Left ventricle myocardium inferior (tissue), 1 donor: ENCODE measurements around the gene LRRFIP2. TPM values are rescaled to one million over a fixed set of nuclear protein-coding genes. Genes with fewer than 3 reads are reported as not detected.
A peak's percentile ranks its signal among the peaks of the same experiment; 100 is the strongest.

Experiments
- DNase-seq: peaks from one replicate; pipeline ENCODE4 v3.0.0-alpha.2; 2020
- H3K27ac ChIP-seq: fragments of 200-600 bp; replicated peaks from 2 replicates; pipeline ENCODE4 v1.8.0; 2021
- H3K27me3 ChIP-seq: fragments of 200-600 bp; 2 replicates; pipeline ENCODE4 v1.8.0; 2021; ENCODE audit warnings: low read depth
- H3K36me3 ChIP-seq: fragments of 200-600 bp; 2 replicates; pipeline ENCODE4 v1.8.0; 2021
- H3K4me1 ChIP-seq: fragments of 200-600 bp; 2 replicates; pipeline ENCODE4 v1.8.0; 2021
- H3K4me3 ChIP-seq: fragments of 200-600 bp; 2 replicates; pipeline ENCODE4 v1.8.0; 2021; ENCODE audit warnings: mild to moderate bottlenecking, moderate library complexity
- H3K9me3 ChIP-seq: fragments of 200-600 bp; replicated peaks from 2 replicates; pipeline ENCODE4 v1.8.0; 2021
- intact Hi-C: fragments of 100-400 bp; cut with micrococcal nuclease; formaldehyde crosslinking; loops from one replicate; pipeline ENCODE4 v1.11.0; 2022
- total RNA-seq: library from RNA; stranded (reverse); fragmentation: NEBNext Ultra II Directional; extraction: Animal tissue kit (Norgen Biotek cat#: 25700); gene quantifications from one replicate; pipeline ENCODE4 v1.2.1, GENCODE V29; 2021
- TF ChIP-seq, protein P1 (sequence below): fragments of 200-600 bp; IDR thresholded peaks from 2 replicates; pipeline ENCODE4 v1.8.0; 2021; ENCODE audit warnings: antibody characterized with exemption, mild to moderate bottlenecking, borderline replicate concordance
- donor health status: DM: no; HTN: yes; CAD: no; lungs with severe emphysema.

The LRRFIP2 gene
- total RNA-seq, 1 donor from 2014 or later: 155 TPM

DNA sequence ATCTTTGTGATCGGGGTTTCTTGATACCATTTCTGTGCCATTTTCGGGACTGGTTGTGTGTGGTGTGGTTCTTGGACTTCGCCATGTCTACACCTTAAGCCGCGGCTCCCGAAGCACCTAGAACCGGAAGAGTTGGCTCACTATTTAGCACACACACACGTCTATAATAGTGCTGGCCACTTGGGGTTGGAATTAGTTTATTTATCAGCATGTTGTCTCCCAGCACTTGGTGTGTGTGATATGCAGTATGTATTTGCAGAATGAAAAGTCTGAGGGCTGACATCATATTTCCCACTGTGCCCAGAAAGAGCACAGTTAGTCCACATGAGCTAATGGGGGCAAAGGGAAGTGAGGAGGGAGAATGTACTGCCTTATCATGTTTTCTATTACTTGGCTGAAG is 157.5 kb downstream of the LRRFIP2 start:
- Histone ChIP-seq H3K36me3 (peaks cover 87% of the 10 kb centered on the region), H3K9me3 (no peaks in the 10 kb centered on the region), H3K4me1 (peaks cover 39% of the 10 kb centered on the region), H3K27me3 (no peaks in the 10 kb centered on the region), H3K27ac (peak overlapping the region; percentile 83), H3K4me3 (no peak overlapping the region)
- no peak for DNase-seq
- TF ChIP-seq, protein P1, sequence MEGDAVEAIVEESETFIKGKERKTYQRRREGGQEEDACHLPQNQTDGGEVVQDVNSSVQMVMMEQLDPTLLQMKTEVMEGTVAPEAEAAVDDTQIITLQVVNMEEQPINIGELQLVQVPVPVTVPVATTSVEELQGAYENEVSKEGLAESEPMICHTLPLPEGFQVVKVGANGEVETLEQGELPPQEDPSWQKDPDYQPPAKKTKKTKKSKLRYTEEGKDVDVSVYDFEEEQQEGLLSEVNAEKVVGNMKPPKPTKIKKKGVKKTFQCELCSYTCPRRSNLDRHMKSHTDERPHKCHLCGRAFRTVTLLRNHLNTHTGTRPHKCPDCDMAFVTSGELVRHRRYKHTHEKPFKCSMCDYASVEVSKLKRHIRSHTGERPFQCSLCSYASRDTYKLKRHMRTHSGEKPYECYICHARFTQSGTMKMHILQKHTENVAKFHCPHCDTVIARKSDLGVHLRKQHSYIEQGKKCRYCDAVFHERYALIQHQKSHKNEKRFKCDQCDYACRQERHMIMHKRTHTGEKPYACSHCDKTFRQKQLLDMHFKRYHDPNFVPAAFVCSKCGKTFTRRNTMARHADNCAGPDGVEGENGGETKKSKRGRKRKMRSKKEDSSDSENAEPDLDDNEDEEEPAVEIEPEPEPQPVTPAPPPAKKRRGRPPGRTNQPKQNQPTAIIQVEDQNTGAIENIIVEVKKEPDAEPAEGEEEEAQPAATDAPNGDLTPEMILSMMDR: peak; percentile 13
- intact Hi-C loops: no loop called here

- H3K27ac ChIP-seq: peak overlapping the region; percentile 83
- H3K27me3 ChIP-seq: no peaks in the 10 kb centered on the region
- TF ChIP-seq, protein P1: no peak
- H3K4me1 ChIP-seq: peaks cover 39% of the 10 kb centered on the region
- intact Hi-C loops: no loop called here
- H3K36me3 ChIP-seq: peaks cover 87% of the 10 kb centered on the region
- H3K4me3 ChIP-seq: no peak overlapping the region
- DNase-seq: peak; percentile 37
- no peaks in the 10 kb centered on the region for H3K9me3 ChIP-seq
Measured at GRCh38 chr3:37015642-37016041, 158.7 kb downstream of the LRRFIP2 start.

DNA sequence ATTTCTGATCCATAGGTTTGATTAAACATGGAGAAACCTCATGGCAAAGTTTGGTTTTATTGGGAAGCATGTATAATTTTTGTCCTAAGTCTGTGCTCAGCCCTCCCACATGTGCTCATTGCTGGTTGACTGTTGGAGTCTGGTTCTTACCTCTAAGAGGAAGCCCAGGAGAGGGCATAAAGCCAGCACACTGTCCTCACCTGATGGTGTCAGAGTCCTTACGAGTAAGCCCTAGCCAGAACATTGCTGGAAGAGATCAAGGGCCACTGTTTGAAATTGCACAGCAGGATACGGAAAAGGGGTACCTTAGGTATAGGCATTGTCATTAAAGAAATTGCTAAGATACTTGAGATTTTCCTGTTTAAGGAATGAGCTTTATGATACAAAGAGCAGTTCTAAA is 159.8 kb downstream of the LRRFIP2 start:
- intact Hi-C loops: no loop called here
- H3K36me3 ChIP-seq: peaks cover 80% of the 10 kb centered on the region
- no peaks in the 10 kb centered on the region for H3K27me3 ChIP-seq
- H3K4me1 ChIP-seq: peaks cover 39% of the 10 kb centered on the region
- no peaks in the 10 kb centered on the region for H3K9me3 ChIP-seq
- H3K4me3 ChIP-seq: no peak overlapping the region
- H3K27ac ChIP-seq: peak overlapping the region; percentile 83
- TF ChIP-seq, protein P1: no peak
- DNase-seq: peak; percentile 81

Other genes starting within 250 kb of the LRRFIP2 start
- gene TRANK1, start 229.5 kb downstream of the LRRFIP2 start, total RNA-seq: 6.6 TPM
- 25.4 TPM for gene EPM2AIP1, start 181.5 kb downstream of the LRRFIP2 start, total RNA-seq
- 55.6 TPM for gene MLH1, start 181.1 kb downstream of the LRRFIP2 start, total RNA-seq
- 202 TPM for gene GOLGA4, start 68.7 kb upstream of the LRRFIP2 start, total RNA-seq